SK-N-SH treated with all-trans-retinoic acid at 6 μM for 48 hours (cell line): ENCODE data around the gene LCN2.

Source experiments
- BACH2 ChIP-seq: fragments of 250-450 bp; sonication (Bioruptor Pico); IDR thresholded peaks from 2 replicates; pipeline ENCODE4 v1.9.0; 2021; ENCODE audit warnings: mild to moderate bottlenecking, borderline replicate concordance
- PATZ1 ChIP-seq: fragments of 250-450 bp; sonication (Bioruptor Pico); IDR thresholded peaks from 2 replicates; pipeline ENCODE4 v1.8.0; 2020; ENCODE audit warnings: mild to moderate bottlenecking, moderate library complexity, borderline replicate concordance
- RARB ChIP-seq: fragments of 250-450 bp; sonication (Bioruptor Pico); IDR thresholded peaks from 2 replicates; pipeline ENCODE4 v1.8.0; 2021; ENCODE audit warnings: mild to moderate bottlenecking, moderate library complexity
- SNAI2 ChIP-seq: fragments of 250-450 bp; sonication (Bioruptor Pico); IDR thresholded peaks from 2 replicates; pipeline ENCODE4 v1.5.0; 2020; ENCODE audit warnings: mild to moderate bottlenecking, moderate library complexity
- ZC3H10 ChIP-seq: fragments of 250-450 bp; sonication (Bioruptor Pico); IDR thresholded peaks from 2 replicates; pipeline ENCODE4 v1.5.1; 2021; ENCODE audit warnings: mild to moderate bottlenecking, moderate library complexity
- ZFP3 ChIP-seq: fragments of 250-450 bp; sonication (Bioruptor Pico); IDR thresholded peaks from 2 replicates; pipeline ENCODE4 v1.5.0; 2020; ENCODE audit warnings: mild to moderate bottlenecking, moderate library complexity
- ZNF565 ChIP-seq: fragments of 450-650 bp; formaldehyde crosslinking; conservative IDR thresholded peaks from 2 replicates; pipeline ENCODE4 v1.5.0; 2020; ENCODE audit warnings: low read depth, mild to moderate bottlenecking, moderate library complexity
- ZNF8 ChIP-seq: fragments of 450-650 bp; formaldehyde crosslinking; IDR thresholded peaks from 2 replicates; pipeline ENCODE4 v1.5.0; 2020; ENCODE audit warnings: mild to moderate bottlenecking, moderate library complexity
- TF ChIP-seq, protein P1 (sequence below): fragments of 250-450 bp; sonication (Bioruptor Pico); IDR thresholded peaks from 2 replicates; pipeline ENCODE4 v1.8.0; 2021; ENCODE audit warnings: low read depth, mild to moderate bottlenecking, moderate library complexity, borderline replicate concordance

GRCh38 chr9:128121924-128122808, 27.1 kb upstream of the LCN2 start:
- no peak for TF ChIP-seq ZFP3 (CRISPR knock-in tag)
- TF ChIP-seq, protein P1, sequence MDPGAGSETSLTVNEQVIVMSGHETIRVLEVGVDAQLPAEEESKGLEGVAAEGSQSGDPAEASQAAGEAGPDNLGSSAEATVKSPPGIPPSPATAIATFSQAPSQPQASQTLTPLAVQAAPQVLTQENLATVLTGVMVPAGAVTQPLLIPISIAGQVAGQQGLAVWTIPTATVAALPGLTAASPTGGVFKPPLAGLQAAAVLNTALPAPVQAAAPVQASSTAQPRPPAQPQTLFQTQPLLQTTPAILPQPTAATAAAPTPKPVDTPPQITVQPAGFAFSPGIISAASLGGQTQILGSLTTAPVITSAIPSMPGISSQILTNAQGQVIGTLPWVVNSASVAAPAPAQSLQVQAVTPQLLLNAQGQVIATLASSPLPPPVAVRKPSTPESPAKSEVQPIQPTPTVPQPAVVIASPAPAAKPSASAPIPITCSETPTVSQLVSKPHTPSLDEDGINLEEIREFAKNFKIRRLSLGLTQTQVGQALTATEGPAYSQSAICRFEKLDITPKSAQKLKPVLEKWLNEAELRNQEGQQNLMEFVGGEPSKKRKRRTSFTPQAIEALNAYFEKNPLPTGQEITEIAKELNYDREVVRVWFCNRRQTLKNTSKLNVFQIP (CRISPR knock-in tag), result no peak
- TF ChIP-seq SNAI2 (CRISPR knock-in tag), result no peak
- TF ChIP-seq ZNF8, result no peak
- TF ChIP-seq RARB (CRISPR knock-in tag), result no peak
- TF ChIP-seq ZNF565, result no peak
- TF ChIP-seq ZC3H10, result no peak
- no peak for TF ChIP-seq PATZ1 (CRISPR knock-in tag)
- TF ChIP-seq BACH2, result no peak
